HTERT RPE-1 (cell line): ENCODE results near the gene FGF12.

Experiments used
- in situ Hi-C: fragments of 300-500 bp; cut with MboI; formaldehyde crosslinking; loops from 4 replicates; pipeline ENCODE4 v1.14.3; 2020; ENCODE audit warnings: low sequenced_read_pairs

The FGF12 gene

DNA sequence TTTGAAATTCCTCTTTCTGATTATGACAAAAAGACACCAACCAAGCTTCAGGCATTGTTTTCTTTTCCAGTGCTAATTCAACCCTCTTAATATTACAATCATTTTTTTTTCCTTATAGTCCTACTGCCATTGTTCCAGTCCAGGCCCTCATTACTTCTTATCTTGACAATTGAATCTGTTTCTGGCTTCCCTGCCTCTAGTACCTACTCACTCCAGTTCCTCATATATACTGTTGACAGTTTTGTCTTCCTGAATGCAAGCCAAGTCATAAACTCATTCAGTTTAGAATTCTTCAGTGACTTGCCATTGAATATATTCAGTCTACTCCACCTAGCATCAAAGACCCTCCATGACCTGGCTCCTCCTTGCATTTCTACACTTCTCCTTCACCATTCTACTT, 507.4 kb downstream of the FGF12 start:
- in situ Hi-C loops = no loop called here

DNA sequence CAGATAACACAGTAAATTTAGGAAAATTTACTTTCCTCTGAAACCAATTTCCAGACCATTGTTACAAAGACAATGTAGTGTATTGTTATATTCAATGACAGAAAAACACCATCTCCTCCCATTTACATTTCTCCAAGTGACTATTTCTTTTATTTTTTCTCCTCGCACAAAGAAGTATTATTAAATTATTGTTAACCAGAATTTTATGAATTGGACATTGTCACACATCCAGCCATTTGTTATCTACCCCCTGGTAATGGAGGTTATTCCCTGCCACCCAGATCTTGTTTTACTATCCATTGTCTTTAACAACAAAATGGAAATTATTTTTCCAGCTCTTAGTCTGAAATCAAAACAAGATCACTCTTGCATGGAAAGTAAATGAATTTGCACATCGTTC, 511.3 kb downstream of the FGF12 start:
- in situ Hi-C loops = no loop called here

DNA sequence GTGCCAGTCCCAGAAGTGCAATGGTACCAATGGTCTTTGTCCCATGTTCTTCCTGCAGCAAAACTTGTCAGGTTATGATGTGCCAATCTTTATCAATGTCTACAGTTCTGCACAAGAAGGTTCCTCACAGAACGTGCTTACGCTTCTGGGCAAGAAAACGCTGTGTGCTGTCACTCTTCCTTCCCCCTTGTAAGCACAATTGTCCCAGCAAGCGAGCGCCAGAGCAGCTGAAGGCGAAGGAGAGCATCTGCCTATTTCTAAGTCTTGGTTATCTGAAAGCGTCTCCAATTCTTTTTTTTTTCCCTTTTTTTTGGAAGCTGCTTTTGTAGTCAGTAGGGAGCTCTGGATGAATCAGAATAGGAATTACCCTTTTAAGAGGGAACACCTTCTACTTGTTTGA, 514.4 kb downstream of the FGF12 start:
- in situ Hi-C loops = no loop called here

DNA sequence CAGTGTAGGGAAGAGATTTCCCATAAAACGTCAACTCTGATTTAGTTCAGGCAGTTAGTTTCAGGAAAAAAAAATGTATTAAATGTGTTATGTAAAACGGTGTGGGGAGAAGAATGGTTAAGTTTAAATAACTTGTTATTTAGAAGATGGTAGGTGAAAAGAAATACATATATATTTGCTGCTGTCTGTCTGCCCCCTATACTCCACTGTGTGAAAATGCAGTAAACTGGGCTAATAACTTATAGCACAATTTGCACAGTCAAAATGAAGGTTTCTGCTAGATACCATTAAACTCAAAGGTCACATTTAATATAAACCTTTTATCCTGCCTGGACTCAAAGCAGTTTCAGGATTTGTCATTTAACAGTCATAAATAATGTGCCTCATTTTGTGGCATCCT, 515.0 kb downstream of the FGF12 start:
- in situ Hi-C loops = no loop called here

DNA sequence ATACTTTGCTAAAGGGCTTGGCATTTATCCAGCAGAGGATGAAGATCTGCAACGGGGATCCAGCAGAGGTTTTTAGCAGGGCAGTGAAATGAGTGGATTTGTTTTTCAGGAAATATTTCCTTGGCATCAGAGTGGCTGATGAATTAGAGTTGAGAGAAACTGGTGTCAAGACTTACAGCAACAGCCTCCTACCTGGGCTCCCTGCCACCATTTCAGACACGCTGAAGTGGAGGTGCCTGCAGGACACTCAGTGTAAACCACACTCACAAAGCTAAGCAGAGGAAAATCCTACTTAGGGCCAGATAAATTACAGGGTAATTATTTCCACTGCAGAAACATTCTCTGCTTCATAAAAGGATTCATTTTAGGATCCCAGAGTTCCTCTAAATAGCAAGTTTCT, 519.7 kb downstream of the FGF12 start:
- in situ Hi-C loops = no loop called here

DNA sequence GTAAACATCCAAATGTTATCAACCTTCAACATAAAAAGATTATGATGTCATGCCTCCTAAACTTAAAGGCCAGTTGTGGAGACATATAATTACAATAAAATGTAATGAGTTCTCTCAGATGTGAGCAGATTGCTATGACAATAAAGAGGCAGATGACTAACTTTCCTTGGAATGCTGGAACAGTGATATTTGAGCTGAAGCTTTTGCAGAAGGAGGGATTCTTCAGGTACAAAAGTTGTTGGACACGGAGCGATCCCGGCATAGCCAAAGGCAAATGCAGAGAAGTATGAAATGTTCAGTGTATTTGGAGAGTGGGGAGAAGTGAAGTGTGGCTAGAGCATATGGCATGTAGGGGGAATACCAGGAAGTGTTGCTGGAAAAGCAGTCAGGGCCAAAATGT, 520.1 kb downstream of the FGF12 start:
- in situ Hi-C loops = no loop called here

DNA sequence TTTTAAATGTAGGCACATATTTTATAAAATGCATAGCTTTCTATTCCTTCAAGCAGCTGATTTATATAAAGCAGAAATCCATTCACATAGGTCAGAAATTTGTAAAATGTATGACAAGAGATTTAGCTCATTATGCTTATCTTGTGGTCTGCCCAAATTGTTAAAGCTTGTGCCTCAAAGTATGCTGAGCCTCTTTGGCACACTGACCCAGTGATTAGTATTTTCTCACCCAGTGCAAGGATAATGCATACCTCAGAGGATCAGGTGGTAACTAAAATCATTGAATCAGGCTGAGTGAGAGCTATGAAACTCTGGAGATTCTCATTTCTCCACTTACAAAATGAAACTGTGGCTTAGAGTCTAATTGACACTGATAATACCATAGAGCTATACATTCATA, 533.3 kb downstream of the FGF12 start:
- in situ Hi-C loops = no loop called here

DNA sequence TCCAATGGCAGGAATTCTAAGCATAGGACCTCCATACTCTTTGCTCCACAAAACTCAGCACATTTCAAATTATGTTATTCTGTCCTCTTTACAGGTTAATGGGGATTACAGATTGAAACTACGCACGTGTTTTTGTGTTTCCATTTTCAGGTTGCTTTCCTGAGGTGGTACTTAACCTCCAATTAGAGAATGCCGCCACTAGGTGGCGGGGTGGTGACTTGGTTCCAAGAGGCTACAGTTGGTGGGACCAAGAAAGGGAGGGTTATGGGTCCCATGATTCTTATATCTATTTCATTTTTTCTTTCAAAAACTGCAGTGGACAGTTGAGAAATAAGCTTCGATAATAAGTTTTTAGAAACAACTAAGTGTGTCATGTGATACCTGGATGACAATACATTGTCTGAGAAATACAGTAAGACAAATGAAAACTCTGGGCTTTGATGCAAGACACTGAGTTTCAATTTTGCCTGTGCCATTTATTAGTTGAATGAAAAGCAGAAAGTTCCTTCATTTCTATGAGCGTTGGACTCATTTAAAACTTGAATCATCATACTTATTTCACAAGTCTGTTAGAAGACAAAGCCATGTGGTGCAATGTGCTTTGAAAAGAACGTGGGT, 539.0 kb downstream of the FGF12 start:
- in situ Hi-C loops = no loop called here

DNA sequence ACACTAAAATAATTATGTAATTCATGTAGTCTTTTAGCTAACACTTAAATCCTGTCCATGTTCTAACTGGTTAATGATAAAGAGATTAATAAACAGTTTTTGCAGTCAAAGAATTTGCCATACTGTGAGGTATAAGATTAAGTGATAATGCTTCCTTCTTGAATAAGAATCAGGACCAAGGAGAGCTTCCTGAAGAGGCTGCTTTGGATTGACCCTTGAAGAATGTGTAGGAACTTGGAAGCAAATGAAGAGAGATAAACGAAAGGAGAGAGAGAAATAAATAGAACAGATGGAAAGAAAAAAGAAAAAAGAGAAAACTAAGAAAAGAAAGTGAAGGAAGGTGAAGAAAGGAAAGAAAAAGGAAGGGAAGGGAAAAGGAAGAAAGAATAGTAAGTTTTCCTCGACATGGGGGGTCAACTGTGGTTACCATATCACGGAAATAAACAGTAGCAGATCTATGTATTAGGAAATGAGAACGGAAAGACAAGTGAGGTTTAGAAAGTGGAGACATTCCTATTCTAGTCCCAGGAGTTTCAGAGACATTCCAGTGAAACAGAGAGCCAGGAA, 539.8 kb downstream of the FGF12 start:
- in situ Hi-C loops = no loop called here

DNA sequence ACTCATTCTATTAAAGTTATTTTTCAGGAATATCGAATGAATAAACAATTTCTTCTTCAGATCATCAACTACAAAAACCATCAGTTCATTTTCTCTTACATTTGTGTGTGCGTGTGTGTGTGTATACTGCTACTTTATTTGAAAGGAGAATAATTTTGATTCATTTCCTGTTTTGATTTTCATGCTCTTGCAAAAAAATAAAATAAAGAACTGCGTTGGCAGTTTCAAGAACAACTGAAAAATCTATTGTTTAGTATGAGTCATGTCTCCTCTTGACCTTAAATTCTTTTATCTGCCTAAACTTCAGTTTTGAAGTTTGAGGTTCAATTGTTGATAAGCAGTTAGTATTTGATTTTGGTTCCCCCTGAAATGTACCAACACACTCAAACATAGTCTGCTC, 540.8 kb downstream of the FGF12 start:
- in situ Hi-C loops = no loop called here

DNA sequence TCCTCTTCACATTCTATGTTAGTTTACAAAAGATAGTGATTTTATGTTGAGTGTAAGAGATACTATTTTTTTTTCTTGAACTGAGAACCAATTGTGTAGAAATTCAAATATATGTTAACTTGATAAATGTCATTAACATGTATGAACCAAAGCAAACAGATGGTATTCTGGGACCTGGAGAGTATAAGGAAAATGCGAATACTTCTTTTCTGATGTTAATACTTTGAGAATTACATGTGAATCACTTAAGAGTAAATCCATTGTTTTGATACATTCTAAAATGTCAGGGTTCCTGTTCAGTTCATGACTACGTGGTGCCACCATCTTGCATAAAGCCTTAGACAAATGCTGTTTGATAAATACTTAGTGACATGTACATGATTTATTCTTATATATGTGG, 541.3 kb downstream of the FGF12 start:
- in situ Hi-C loops = no loop called here

DNA sequence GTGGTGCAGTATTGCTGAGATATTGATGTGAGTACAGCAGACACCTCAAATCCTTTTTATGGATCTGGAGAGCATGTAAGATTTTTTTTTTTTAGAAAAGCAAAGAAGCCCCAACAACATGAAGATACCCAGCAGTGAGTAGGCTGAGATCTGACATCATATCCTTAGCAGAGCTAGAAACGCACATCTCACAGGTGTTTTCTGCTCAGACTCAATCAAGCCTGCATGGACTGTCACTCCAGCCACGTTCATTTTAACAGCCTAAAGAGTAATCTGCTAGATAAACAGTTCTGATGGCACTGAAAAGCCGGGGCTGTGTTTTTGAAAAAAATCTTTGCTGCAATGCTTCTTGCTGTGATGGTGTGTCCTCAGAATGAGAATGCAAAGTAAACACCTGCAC, 544.2 kb downstream of the FGF12 start:
- in situ Hi-C loops = no loop called here

DNA sequence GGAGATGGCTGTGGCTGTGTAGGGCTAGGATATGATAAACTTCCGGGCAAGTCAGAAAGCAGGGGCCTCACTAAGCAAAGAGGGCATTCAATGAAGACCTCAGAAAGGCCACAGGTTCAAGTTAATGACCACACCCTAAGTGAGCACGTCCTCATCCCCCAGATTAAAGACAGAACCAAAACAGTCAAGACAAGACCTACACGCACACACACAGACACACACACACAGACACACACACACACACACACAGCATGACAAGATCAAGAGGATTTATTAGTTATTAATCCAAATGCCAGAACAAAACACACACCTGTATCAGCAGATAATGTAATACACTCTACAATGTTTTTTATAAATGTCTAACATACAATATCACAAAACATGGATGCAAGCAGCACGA, 546.2 kb downstream of the FGF12 start:
- in situ Hi-C loops = no loop called here

DNA sequence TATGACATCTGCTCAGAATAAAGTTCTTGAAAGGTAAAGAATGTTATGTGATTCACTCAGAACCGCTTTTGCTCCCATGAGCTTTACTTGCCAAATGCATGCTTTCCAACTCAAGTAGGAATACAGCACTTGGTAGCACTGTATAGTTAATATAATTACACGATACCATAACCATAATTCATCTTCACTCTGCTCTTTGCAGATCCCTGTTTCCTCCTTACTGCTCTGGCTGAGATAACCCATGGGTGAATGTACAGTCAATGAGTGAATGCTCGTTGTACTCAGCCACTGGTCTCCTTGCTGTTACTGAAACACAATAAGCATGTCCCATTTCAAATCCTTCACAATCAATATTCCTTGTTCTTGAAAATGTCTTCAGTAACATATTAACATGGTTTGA, 550.0 kb downstream of the FGF12 start:
- in situ Hi-C loops = no loop called here

DNA sequence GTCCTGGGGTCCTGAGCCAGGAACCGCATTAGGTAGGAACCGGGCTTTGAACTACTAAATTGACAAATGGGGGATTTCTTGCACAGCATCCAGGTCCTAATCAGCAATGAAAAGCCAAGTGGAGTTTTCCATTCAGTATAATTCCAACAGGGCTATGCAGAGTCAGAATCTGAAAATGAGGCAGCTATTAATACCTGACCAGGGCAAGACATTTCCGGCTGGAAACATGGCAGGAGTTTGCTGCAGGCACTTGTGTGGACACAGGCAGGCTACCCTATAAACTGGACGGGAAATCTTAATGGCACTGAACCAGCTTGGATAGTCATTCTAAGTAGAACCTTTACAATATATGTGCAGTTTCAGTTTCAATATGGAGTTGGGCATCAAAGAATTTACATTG, 553.1 kb downstream of the FGF12 start:
- in situ Hi-C loops = no loop called here

DNA sequence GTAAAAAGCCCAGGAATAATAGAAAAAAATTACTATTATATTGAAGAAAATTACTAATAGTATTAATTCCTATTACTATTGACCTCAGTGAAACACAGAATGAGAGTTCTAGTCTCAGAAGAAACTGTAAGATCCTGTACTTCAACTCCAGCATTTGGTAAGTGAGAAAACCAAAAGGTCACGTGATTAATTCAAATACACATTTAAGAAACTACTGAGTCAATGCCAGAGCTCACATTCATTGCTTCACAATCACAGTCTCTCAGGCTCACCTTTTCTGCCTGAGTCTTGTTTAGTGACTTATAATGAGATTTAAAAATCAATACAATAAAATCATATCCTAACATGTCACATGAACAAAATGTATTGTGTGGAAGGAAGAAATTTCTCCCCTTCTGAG, 556.1 kb downstream of the FGF12 start:
- in situ Hi-C loops = no loop called here

DNA sequence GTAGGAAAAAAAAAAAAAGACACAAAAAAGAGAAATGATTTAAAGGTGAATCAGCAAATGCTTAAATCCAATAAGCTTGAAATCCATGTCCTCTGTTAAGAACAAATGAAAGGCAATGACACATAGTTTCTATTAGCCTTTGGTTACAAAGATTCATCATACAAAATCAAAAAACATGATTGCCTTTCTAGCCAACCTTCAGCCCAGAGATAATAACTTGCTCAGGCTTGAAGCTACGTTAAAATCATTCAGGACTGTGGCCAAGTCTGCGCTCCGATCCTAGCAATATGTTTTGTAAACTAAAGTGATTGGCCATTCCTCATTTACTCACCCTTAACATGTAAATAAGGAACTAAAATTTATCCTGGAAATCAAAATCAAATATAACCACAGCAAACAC, 556.7 kb downstream of the FGF12 start:
- in situ Hi-C loops = no loop called here

DNA sequence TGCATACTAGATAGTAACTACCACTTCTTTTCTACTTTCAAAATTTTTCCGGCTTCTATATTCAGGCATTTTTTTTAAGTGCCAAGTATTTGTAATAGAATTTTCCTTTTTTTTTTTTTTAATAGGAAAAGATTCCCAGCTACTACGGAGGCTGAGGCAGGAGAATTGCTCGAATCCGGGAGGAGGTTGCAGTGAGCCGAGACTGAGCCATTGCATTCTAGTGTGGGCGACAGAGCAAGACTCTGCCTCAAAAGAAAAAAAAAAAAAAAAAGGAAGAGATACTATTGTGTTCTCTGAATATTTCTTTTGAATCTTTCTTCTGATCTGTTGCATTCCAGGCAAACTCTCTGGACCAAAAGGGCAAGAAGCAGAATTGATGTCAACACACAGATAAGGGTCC, 557.3 kb downstream of the FGF12 start:
- in situ Hi-C loops = no loop called here

DNA sequence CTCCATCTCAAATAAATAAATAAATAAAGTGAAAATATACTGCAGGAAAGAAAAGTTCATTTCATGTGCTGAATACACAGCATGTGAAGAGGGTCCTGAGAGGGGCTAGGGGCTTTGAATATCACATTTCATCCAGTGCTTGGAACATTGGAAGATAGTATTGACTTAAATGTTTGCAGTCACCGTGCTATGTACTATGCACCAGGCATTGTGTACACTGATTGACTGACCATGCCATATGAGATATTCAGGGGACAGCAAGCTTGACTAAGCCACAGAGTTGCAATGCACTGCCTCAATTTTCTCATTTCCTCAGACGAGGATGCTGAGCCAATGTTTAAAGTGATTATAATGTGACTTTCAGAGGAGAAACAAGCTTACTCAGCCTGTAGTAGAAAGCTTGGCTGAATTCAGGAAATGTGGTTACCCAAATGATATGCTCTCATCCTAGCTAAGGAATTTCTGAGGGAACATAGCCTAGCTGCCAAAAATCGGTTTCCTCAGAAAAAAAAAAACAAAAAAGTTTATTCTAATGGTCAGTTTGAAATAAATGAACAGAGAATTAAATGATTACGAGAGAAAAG, 557.9 kb downstream of the FGF12 start:
- in situ Hi-C loops = no loop called here

DNA sequence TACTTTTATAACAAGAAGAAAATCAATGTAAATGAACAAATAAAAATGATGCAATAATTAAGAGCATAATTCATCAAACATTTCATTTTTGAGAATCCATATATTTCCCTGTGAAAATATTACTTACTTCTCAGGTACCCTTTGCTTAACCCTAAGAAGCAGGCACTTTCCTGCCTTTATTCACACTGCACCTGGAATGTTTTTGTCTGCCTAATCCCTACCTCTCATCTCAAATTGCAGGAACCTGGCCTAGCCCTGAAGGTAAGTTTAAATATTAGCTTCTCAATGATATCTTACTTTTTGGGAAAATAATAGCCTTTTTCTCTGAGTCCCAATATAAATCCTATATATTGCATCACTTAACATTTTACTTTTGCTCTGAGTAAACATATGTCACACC, 559.1 kb downstream of the FGF12 start:
- in situ Hi-C loops = no loop called here

DNA sequence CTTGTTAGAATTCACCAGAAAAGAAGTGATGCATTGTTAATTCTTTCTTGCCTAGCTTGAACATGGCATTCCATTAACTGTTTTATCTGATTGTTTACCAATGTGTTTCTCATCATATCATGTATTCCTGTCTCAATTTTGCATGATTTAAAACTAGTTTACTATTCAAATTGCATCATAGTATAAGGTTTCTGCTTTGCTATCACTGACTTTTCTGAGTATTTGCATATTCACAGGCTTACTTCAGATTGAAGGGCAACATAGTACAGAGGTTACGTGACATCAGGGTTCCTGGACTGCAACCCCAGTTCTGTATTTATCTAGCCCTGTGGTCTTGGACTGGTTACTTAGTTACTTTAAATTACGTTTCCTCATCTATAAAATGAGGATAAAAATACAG, 561.8 kb downstream of the FGF12 start:
- in situ Hi-C loops = no loop called here

DNA sequence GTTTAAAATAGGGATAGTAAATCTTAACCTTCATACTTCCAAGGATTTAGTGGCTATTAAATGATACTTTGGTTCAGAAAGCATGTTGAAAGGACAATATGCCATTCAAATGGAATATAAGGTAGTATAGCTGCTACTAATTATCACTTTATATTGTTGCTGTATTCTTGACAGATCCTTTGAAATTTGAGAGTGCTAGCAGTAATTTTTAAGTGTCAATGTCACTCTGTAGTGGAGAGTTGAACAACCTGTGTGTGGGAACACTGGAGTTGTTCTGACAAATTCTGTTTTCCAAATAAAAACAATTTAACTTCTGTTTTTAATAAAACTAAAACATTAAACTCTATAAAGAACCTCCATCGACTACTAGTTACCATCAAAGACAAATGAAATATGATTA, 565.7 kb downstream of the FGF12 start:
- in situ Hi-C loops = no loop called here

DNA sequence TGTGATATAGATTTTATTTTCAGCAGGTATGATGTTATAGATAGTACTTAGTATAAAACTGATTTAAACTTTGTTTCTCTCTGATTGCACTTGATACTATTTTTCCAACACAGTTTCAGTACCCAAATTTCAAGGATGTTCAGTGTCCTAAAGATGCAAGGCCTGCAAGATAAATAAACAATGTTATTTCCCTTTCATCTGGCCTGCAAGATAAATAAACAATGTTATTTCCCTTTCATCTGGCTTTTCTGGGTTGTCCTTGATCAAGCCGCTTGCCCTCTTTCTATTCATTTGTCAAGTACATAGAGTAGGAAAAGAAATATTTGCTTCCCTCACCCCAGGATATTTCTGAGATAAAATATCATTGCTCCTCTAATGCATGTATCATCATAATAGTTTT, 571.0 kb downstream of the FGF12 start:
- in situ Hi-C loops = no loop called here
